ENCODE data around the gene CD14.

DNA sequence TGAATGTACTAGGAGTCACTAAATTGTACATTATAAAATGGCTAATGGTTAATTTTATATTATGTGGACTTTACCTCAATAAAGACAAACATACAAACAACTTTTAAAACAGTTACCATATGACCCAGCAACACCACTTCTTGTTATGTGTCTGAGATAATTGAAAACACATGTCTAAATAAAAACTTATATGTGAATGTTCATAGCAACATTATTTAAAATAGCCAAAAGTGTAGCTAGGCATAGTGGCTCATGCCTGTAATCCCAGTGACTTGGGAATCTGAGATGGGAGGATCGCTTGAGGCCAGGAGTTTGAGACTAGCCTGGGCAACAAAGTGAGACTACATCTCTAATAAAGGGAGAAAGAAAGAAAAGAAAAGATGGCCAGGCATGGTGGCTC, 45.5 kb downstream of the CD14 start:
- TF ChIP-seq, protein P1, sequence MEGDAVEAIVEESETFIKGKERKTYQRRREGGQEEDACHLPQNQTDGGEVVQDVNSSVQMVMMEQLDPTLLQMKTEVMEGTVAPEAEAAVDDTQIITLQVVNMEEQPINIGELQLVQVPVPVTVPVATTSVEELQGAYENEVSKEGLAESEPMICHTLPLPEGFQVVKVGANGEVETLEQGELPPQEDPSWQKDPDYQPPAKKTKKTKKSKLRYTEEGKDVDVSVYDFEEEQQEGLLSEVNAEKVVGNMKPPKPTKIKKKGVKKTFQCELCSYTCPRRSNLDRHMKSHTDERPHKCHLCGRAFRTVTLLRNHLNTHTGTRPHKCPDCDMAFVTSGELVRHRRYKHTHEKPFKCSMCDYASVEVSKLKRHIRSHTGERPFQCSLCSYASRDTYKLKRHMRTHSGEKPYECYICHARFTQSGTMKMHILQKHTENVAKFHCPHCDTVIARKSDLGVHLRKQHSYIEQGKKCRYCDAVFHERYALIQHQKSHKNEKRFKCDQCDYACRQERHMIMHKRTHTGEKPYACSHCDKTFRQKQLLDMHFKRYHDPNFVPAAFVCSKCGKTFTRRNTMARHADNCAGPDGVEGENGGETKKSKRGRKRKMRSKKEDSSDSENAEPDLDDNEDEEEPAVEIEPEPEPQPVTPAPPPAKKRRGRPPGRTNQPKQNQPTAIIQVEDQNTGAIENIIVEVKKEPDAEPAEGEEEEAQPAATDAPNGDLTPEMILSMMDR (IDR thresholded peaks at IDR 0.05 in 4 of 5, conservative IDR thresholded peaks at IDR 0.05 in 1 of 5) = no peak
- no peak for TF ChIP-seq POLR2A (IDR thresholded peaks at IDR 0.05)
